HEK293 (cell line): ENCODE data around the gene CAB39.

Source experiments
- CTCF ChIA-PET: fragments of 350-600 bp; formaldehyde crosslinking; extraction: SDS; loops from one replicate; lab custom pipeline; 2021; ENCODE audit warnings: antibody characterized with exemption; lab: Yijun Ruan, JAX
- POLR2A ChIA-PET: fragments of 300-600 bp; formaldehyde crosslinking; extraction: SDS; loops from one replicate; lab custom pipeline; 2020; ENCODE audit warnings: antibody characterized with exemption, inconsistent platforms; lab: Yijun Ruan, JAX
- H3K27ac ChIP-seq: fragments of 200-500 bp; sonication (Bioruptor generic); 2 replicates; pipeline ENCODE4 v1.5.1; 2014; ENCODE audit warnings: low read depth, low read length, control low read depth, inconsistent platforms; ENCODE audit errors: extremely low read depth
- H3K36me3 ChIP-seq, 2 experiments: fragments of 200-500 bp in 1 of 2; sonication (Bioruptor generic) in 1 of 2; 1 replicate in 1 of 2; 2 replicates in 1 of 2; pipeline ENCODE4 v1.5.1; 2014 to 2017; ENCODE audit warnings: inconsistent platforms in 2 of 2, low read length in 2 of 2; ENCODE audit not compliant: control insufficient read depth in 2 of 2, insufficient read depth in 1 of 2
- H3K4me1 ChIP-seq: fragments of 200-500 bp; sonication (Bioruptor generic); 2 replicates; pipeline ENCODE4 v1.5.1; 2014; ENCODE audit warnings: mild to moderate bottlenecking, low read length, inconsistent platforms; ENCODE audit not compliant: control insufficient read depth, insufficient read depth
- H3K4me3 ChIP-seq: 2 replicates; pipeline ENCODE4 v1.5.1; 2011; ENCODE audit warnings: low read depth, mild to moderate bottlenecking, control low read depth, low read length, moderate library complexity
- H3K9me3 ChIP-seq: fragments of 200-500 bp; sonication (Bioruptor generic); 2 replicates; pipeline ENCODE4 v1.5.1; 2014; ENCODE audit warnings: low read depth, low read length, inconsistent platforms; ENCODE audit not compliant: control insufficient read depth, insufficient read depth
- HOXC10 ChIP-seq: sonication (generic); formaldehyde crosslinking; IDR thresholded peaks from 2 replicates; pipeline ENCODE4 v1.8.1; 2023; ENCODE audit warnings: mild to moderate bottlenecking, missing genetic modification reagents
- KLF10 ChIP-seq: fragments of 450-650 bp; IDR thresholded peaks from 2 replicates; pipeline ENCODE4 v1.5.1; 2018; ENCODE audit warnings: missing biosample characterization, mild to moderate bottlenecking, missing genetic modification characterization
- KLF9 ChIP-seq: fragments of 450-650 bp; formaldehyde crosslinking; IDR thresholded peaks from 2 replicates; pipeline ENCODE4 v1.5.1; 2016; ENCODE audit warnings: missing biosample characterization, missing genetic modification characterization, low read depth
- PRDM1 ChIP-seq: fragments of 450-650 bp; formaldehyde crosslinking; IDR thresholded peaks from 2 replicates; pipeline ENCODE4; 2016; ENCODE audit warnings: missing biosample characterization, missing genetic modification characterization
- SALL2 ChIP-seq: fragments of 450-650 bp; formaldehyde crosslinking; IDR thresholded peaks from 2 replicates; pipeline ENCODE4 v1.5.0; 2017; ENCODE audit warnings: missing biosample characterization, mild to moderate bottlenecking, missing genetic modification characterization, borderline replicate concordance
- ZBTB21 ChIP-seq: fragments of 450-650 bp; formaldehyde crosslinking; IDR thresholded peaks from 2 replicates; pipeline ENCODE4 v1.5.1; 2017; ENCODE audit warnings: missing biosample characterization, missing genetic modification characterization
- ZBTB8A ChIP-seq: fragments of 450-650 bp; formaldehyde crosslinking; IDR thresholded peaks from 2 replicates; pipeline ENCODE4 v1.5.1; 2016; ENCODE audit warnings: missing biosample characterization, missing genetic modification characterization
- ZNF169 ChIP-seq: fragments of 450-650 bp; formaldehyde crosslinking; IDR thresholded peaks from 2 replicates; pipeline ENCODE4 v1.5.1; 2016; ENCODE audit warnings: missing biosample characterization, missing genetic modification characterization
- ZNF19 ChIP-seq: fragments of 450-650 bp; formaldehyde crosslinking; IDR thresholded peaks from 2 replicates; pipeline ENCODE4; 2016; ENCODE audit warnings: missing biosample characterization, missing genetic modification characterization, low read depth
- ZNF2 ChIP-seq: fragments of 450-650 bp; formaldehyde crosslinking; IDR thresholded peaks from 2 replicates; pipeline ENCODE4 v1.5.1; 2016; ENCODE audit warnings: missing biosample characterization, missing genetic modification characterization
- ZNF214 ChIP-seq: fragments of 450-650 bp; formaldehyde crosslinking; IDR thresholded peaks from 2 replicates; pipeline ENCODE4 v1.5.1; 2017; ENCODE audit warnings: missing biosample characterization, mild to moderate bottlenecking, missing genetic modification characterization, borderline replicate concordance
- ZNF239 ChIP-seq: fragments of 450-650 bp; formaldehyde crosslinking; IDR thresholded peaks from 2 replicates; pipeline ENCODE4 v1.5.1; 2016; ENCODE audit warnings: missing biosample characterization, missing genetic modification characterization
- ZNF311 ChIP-seq: fragments of 450-650 bp; formaldehyde crosslinking; IDR thresholded peaks from 2 replicates; pipeline ENCODE4 v1.5.1; 2017; ENCODE audit warnings: missing biosample characterization, missing genetic modification characterization, borderline replicate concordance
- ZNF335 ChIP-seq: fragments of 450-650 bp; formaldehyde crosslinking; conservative IDR thresholded peaks from 2 replicates; pipeline ENCODE4 v1.5.1; 2016; ENCODE audit warnings: missing biosample characterization, missing genetic modification characterization
- ZNF426 ChIP-seq: fragments of 450-650 bp; formaldehyde crosslinking; IDR thresholded peaks from 2 replicates; pipeline ENCODE4 v1.5.1; 2017; ENCODE audit warnings: missing biosample characterization, missing genetic modification characterization, mild to moderate bottlenecking, inconsistent platforms, moderate library complexity
- ZNF48 ChIP-seq: fragments of 450-650 bp; formaldehyde crosslinking; IDR thresholded peaks from 2 replicates; pipeline ENCODE4 v1.5.1; 2016; ENCODE audit warnings: missing biosample characterization, missing genetic modification characterization
- ZNF521 ChIP-seq: fragments of 450-650 bp; formaldehyde crosslinking; IDR thresholded peaks from 2 replicates; pipeline ENCODE4 v1.5.1; 2017; ENCODE audit warnings: missing biosample characterization, mild to moderate bottlenecking, missing genetic modification characterization
- ZNF549 ChIP-seq: fragments of 450-650 bp; IDR thresholded peaks from 2 replicates; pipeline ENCODE4 v1.5.1; 2018; ENCODE audit warnings: missing biosample characterization, missing genetic modification characterization, mild to moderate bottlenecking, inconsistent platforms, moderate library complexity
- ZNF660 ChIP-seq: fragments of 450-650 bp; IDR thresholded peaks from 2 replicates; pipeline ENCODE4 v1.5.1; 2018; ENCODE audit warnings: missing biosample characterization, mild to moderate bottlenecking, missing genetic modification characterization
- ZNF670 ChIP-seq: fragments of 450-650 bp; formaldehyde crosslinking; IDR thresholded peaks from 2 replicates; pipeline ENCODE4 v1.5.1; 2016; ENCODE audit warnings: missing biosample characterization, missing genetic modification characterization, low read depth
- ZNF747 ChIP-seq: fragments of 450-650 bp; formaldehyde crosslinking; IDR thresholded peaks from 2 replicates; pipeline ENCODE4 v1.5.1; 2016; ENCODE audit warnings: missing biosample characterization, missing genetic modification characterization
- ZSCAN16 ChIP-seq: fragments of 450-650 bp; formaldehyde crosslinking; IDR thresholded peaks from 2 replicates; pipeline ENCODE4 v1.5.1; 2016; ENCODE audit warnings: missing biosample characterization, missing genetic modification characterization
- TF ChIP-seq, protein P1 (sequence below): fragments of 450-650 bp; formaldehyde crosslinking; IDR thresholded peaks from 2 replicates; pipeline ENCODE4 v1.5.1; 2016; ENCODE audit warnings: missing biosample characterization, missing genetic modification characterization
- TF ChIP-seq, protein P2 (sequence below): fragments of 450-650 bp; formaldehyde crosslinking; IDR thresholded peaks from 2 replicates; pipeline ENCODE4 v1.5.0; 2017; ENCODE audit warnings: missing biosample characterization, missing genetic modification characterization, borderline replicate concordance
- TF ChIP-seq, protein P3 (sequence below): fragments of 450-650 bp; formaldehyde crosslinking; IDR thresholded peaks from 2 replicates; pipeline ENCODE4 v1.5.1; 2016; ENCODE audit warnings: missing biosample characterization, missing genetic modification characterization
- TF ChIP-seq, protein P4 (sequence below): fragments of 450-650 bp; formaldehyde crosslinking; IDR thresholded peaks from 2 replicates; pipeline ENCODE4 v1.5.1; 2016; ENCODE audit warnings: missing biosample characterization, missing genetic modification characterization

The CAB39 gene

DNA sequence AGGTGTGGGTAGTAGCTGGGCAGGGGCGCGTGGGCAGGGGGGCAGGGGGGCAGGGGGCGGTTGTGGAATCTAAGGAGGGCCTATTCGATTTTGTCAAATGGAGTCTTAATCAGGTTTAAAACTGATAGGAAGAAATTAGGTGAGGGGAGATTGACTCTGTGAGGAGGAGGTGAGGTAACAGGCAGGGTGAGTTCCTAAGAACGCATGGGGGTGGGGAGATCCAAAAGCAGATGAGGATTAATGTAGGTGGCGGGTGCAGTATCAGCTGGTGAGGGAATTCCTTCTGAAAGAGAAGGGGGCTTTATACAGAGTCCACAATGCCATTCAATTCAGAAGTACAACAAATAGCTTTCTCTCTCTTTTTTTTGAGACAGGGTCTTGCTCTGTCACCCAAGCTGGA lies 72.7 kb downstream of the CAB39 start:
- ChIA-PET POLR2A (no interaction called here), CTCF (interaction anchor here (0.6 kb wide), 1 partner anchor 43 kb away, joined by 3 read pairs; no protein-coding TSS in a partner anchor)
- Histone ChIP-seq H3K4me1 (no peaks in the 10 kb centered on the region), H3K4me3 (no peak overlapping the region), H3K36me3 (peaks cover 5 to 47% of the 10 kb centered on the region in 2 experiments), H3K9me3 (no peaks in the 10 kb centered on the region), H3K27ac (no peak overlapping the region)
- TF ChIP-seq, protein P1, sequence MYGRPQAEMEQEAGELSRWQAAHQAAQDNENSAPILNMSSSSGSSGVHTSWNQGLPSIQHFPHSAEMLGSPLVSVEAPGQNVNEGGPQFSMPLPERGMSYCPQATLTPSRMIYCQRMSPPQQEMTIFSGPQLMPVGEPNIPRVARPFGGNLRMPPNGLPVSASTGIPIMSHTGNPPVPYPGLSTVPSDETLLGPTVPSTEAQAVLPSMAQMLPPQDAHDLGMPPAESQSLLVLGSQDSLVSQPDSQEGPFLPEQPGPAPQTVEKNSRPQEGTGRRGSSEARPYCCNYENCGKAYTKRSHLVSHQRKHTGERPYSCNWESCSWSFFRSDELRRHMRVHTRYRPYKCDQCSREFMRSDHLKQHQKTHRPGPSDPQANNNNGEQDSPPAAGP (tag by site-specific recombination), result no peak
- TF ChIP-seq, protein P2, sequence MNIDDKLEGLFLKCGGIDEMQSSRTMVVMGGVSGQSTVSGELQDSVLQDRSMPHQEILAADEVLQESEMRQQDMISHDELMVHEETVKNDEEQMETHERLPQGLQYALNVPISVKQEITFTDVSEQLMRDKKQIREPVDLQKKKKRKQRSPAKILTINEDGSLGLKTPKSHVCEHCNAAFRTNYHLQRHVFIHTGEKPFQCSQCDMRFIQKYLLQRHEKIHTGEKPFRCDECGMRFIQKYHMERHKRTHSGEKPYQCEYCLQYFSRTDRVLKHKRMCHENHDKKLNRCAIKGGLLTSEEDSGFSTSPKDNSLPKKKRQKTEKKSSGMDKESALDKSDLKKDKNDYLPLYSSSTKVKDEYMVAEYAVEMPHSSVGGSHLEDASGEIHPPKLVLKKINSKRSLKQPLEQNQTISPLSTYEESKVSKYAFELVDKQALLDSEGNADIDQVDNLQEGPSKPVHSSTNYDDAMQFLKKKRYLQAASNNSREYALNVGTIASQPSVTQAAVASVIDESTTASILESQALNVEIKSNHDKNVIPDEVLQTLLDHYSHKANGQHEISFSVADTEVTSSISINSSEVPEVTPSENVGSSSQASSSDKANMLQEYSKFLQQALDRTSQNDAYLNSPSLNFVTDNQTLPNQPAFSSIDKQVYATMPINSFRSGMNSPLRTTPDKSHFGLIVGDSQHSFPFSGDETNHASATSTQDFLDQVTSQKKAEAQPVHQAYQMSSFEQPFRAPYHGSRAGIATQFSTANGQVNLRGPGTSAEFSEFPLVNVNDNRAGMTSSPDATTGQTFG, result no peak
- no peak for TF ChIP-seq ZNF747 (tag by site-specific recombination)
- no peak for TF ChIP-seq KLF10 (tag by site-specific recombination)
- no peak for TF ChIP-seq ZNF521 (tag by site-specific recombination)
- TF ChIP-seq ZNF239 (tag by site-specific recombination), result no peak
- TF ChIP-seq SALL2 (tag by site-specific recombination), result no peak
- TF ChIP-seq ZNF2 (tag by site-specific recombination), result no peak
- no peak for TF ChIP-seq ZNF549 (tag by site-specific recombination)
- no peak for TF ChIP-seq ZNF335 (tag by site-specific recombination)
- TF ChIP-seq, protein P3, sequence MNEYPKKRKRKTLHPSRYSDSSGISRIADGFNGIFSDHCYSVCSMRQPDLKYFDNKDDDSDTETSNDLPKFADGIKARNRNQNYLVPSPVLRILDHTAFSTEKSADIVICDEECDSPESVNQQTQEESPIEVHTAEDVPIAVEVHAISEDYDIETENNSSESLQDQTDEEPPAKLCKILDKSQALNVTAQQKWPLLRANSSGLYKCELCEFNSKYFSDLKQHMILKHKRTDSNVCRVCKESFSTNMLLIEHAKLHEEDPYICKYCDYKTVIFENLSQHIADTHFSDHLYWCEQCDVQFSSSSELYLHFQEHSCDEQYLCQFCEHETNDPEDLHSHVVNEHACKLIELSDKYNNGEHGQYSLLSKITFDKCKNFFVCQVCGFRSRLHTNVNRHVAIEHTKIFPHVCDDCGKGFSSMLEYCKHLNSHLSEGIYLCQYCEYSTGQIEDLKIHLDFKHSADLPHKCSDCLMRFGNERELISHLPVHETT (tag by site-specific recombination), result no peak
- no peak for TF ChIP-seq PRDM1 (tag by site-specific recombination)
- no peak for TF ChIP-seq KLF9

DNA sequence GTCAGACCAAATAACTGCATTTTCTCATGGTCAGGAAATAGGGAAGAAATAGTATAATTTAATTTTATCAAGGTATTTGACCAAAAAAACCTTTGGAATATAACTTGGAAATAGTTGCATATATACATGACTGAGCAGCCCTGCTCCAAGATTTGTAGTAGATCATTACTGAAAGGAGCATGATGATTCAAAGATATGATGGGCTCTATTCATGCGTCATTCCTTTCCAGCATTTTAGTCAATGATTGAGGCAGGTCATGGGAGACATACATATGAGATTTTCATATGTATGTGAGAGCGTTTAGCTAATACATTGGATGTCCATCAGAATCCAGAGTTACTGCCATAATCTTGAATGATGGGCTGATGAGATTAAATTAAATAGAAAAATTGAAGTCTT lies 74.5 kb downstream of the CAB39 start:
- Histone ChIP-seq H3K4me1 (no peaks in the 10 kb centered on the region), H3K4me3 (no peak overlapping the region), H3K27ac (no peak overlapping the region), H3K9me3 (no peaks in the 10 kb centered on the region), H3K36me3 (peaks cover 5 to 62% of the 10 kb centered on the region in 2 experiments)
- ChIA-PET POLR2A (no interaction called here), CTCF (interaction anchor here (0.8 to 1.8 kb wide), 2 partner anchors 13 to 73 kb away, joined by 3 to 4 read pairs; no protein-coding TSS in a partner anchor)
- TF ChIP-seq, protein P4, sequence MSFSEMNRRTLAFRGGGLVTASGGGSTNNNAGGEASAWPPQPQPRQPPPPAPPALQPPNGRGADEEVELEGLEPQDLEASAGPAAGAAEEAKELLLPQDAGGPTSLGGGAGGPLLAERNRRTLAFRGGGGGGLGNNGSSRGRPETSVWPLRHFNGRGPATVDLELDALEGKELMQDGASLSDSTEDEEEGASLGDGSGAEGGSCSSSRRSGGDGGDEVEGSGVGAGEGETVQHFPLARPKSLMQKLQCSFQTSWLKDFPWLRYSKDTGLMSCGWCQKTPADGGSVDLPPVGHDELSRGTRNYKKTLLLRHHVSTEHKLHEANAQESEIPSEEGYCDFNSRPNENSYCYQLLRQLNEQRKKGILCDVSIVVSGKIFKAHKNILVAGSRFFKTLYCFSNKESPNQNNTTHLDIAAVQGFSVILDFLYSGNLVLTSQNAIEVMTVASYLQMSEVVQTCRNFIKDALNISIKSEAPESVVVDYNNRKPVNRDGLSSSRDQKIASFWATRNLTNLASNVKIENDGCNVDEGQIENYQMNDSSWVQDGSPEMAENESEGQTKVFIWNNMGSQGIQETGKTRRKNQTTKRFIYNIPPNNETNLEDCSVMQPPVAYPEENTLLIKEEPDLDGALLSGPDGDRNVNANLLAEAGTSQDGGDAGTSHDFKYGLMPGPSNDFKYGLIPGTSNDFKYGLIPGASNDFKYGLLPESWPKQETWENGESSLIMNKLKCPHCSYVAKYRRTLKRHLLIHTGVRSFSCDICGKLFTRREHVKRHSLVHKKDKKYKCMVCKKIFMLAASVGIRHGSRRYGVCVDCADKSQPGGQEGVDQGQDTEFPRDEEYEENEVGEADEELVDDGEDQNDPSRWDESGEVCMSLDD (tag by site-specific recombination), result no peak
- TF ChIP-seq ZSCAN16 (tag by site-specific recombination) (no peak), ZNF214 (no peak), SALL2 (tag by site-specific recombination) (no peak), ZBTB21 (no peak), ZNF426 (no peak), ZNF169 (tag by site-specific recombination) (no peak), ZNF670 (tag by site-specific recombination) (no peak), HOXC10 (CRISPR knock-in tag) (no peak), ZNF48 (tag by site-specific recombination) (no peak), ZBTB8A (tag by site-specific recombination) (no peak), ZNF19 (tag by site-specific recombination) (no peak), ZNF660 (tag by site-specific recombination) (no peak), ZNF311 (tag by site-specific recombination) (no peak)
